Pancreas (tissue), 10 donors: ENCODE results near the gene GCC1. TPM values are rescaled to one million over a fixed set of nuclear protein-coding genes. Genes with fewer than 3 reads are reported as not detected.

Experiments used
- ATAC-seq, 4 donors: fragments of 200-7000 bp; cut with Tn5 transposase; one replicate each; pipeline versions ENCODE4 v1.8.0 to v1.9.1; 2020; ENCODE audit warnings: mild to moderate bottlenecking in 4 of 4, moderate library complexity in 4 of 4
- DNase-seq, 6 donors: peaks; one replicate each; pipeline ENCODE4 v3.0.0-alpha.2; 2020
- FAIRE-seq: peaks from 2 replicates; lab custom pipeline; 2012; peaks lifted over from hg19 to GRCh38; lab: Jason Lieb, UNC
- H3K27ac ChIP-seq, 4 donors: fragments of 200-600 bp; sonication (generic); 1 replicate in 3 of 4; 2 replicates in 1 of 4; pipeline versions ENCODE4 v1.5.0 to v1.8.0; 2020
- H3K27me3 ChIP-seq, 4 donors: fragments of 200-600 bp; one replicate each; pipeline ENCODE4 v1.8.0; 2021
- H3K36me3 ChIP-seq, 3 donors: fragments of 200-600 bp; sonication (generic) in 1 of 3; one replicate each; pipeline versions ENCODE4 v1.5.0 to v1.8.0; 2020 to 2021
- H3K4me1 ChIP-seq, 3 donors: fragments of 200-600 bp; one replicate each; pipeline ENCODE4 v1.8.0; 2021
- H3K4me3 ChIP-seq, 4 donors: fragments of 200-600 bp; sonication (generic) in 2 of 4; one replicate each; pipeline versions ENCODE4 v1.5.0 to v1.8.0; 2020 to 2021
- H3K9me3 ChIP-seq, 4 donors: fragments of 200-600 bp; one replicate each; pipeline ENCODE4 v1.8.0; 2021
- WGBS, 2 donors: extraction: QIAGEN DNeasy Blood & Tissue Kit; methylation state at CpG; one replicate each; pipeline ENCODE4 v1.1.7; 2013; 5-methylcytosine and 5-hydroxymethylcytosine counted together
- intact Hi-C, 3 donors: fragments of 100-400 bp; cut with DNase I; formaldehyde crosslinking; loops; one replicate each; pipeline versions ENCODE4 v1.11.1 to v1.14.2; 2022
- polyA plus RNA-seq, 2 donors: library from polyadenylated mRNA; stranded (reverse); fragments of 200-250 nt; gene quantifications; one replicate each; pipeline ENCODE4 v1.2.3, GENCODE V29; 2013
- total RNA-seq, 6 donors: library from RNA; stranded (reverse); fragmentation: NEBNext Ultra II Directional in 4 of 6; extraction: Animal tissue kit (Norgen Biotek cat#: 25700) in 4 of 6; gene quantifications; one replicate each; pipeline versions ENCODE4 v1.2.1 to v1.2.4, GENCODE V29; 2021 to 2023
- TF ChIP-seq, protein P1 (sequence below), 4 donors: fragments of 200-600 bp; sonication (generic) in 3 of 4; IDR thresholded peaks; one replicate each; pipeline versions ENCODE4 v1.5.0 to v1.8.0; 2021; ENCODE audit warnings: antibody characterized with exemption in 4 of 4
- donor health status: healthy with polysubstance abuse.
- donor health status: DM: no; HTN: no; CAD: no; lungs with moderate emphysema.
- donor health status: DM: no; HTN: no; CAD: no.
- donor health status: control.
- donor health status: control.
- donor health status: Bipolar disorder and iron deficiency.
- donor health status: DM: yes; HTN: yes; CAD: no.
- donor health status: DM: no; HTN: no; CAD: no.
- donor health status: DM: no; HTN: no; CAD: no.
- donor health status: DM: yes; HTN: yes; CAD: no.

GCC1 gene
- total and polyA plus RNA-seq, 8 donors, result 4.3 to 12.2 (median 6.7) TPM

DNA sequence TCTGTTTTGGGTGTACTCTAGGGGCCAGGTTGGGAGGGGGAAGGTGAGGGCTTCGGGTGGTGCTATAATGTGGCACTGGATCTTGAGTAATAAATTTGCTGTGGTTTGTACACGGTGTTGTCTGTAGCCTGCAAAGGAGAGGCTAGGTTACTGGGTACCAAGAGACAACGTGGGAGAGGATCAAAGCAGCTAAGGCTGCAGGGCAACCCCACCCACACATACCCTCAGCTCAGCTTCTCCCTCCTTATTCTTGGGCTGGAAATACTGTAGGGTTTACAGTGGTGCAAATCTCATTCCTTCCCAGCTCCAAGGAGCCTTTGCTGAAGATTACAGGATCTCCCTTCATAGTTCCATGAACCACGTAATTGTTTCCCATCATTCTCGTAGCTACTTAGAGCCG is 6.2 kb upstream of the GCC1 start:
- intact Hi-C loops, result no loop called here
- Histone ChIP-seq H3K4me1 (peaks cover 17 to 43% (median 24%) of the 10 kb centered on the region in 3 donors), H3K27me3 (no peaks in the 10 kb centered on the region), H3K36me3 (peaks cover 4 to 20% (median 10%) of the 10 kb centered on the region in 3 donors), H3K27ac (no peak overlapping the region), H3K4me3 (no peak overlapping the region), H3K9me3 (no peaks in the 10 kb centered on the region)
- DNase-seq (no peak), ATAC-seq (no peak), FAIRE-seq (no peak)
- TF ChIP-seq, protein P1, sequence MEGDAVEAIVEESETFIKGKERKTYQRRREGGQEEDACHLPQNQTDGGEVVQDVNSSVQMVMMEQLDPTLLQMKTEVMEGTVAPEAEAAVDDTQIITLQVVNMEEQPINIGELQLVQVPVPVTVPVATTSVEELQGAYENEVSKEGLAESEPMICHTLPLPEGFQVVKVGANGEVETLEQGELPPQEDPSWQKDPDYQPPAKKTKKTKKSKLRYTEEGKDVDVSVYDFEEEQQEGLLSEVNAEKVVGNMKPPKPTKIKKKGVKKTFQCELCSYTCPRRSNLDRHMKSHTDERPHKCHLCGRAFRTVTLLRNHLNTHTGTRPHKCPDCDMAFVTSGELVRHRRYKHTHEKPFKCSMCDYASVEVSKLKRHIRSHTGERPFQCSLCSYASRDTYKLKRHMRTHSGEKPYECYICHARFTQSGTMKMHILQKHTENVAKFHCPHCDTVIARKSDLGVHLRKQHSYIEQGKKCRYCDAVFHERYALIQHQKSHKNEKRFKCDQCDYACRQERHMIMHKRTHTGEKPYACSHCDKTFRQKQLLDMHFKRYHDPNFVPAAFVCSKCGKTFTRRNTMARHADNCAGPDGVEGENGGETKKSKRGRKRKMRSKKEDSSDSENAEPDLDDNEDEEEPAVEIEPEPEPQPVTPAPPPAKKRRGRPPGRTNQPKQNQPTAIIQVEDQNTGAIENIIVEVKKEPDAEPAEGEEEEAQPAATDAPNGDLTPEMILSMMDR (IDR thresholded peaks at IDR 0.05), result no peak
- WGBS, 2 donors, result 83 to 89% methylated on average over 6 of the region's 6 CpGs

GRCh38 chr7:127591189-127591588 is 5.8 kb upstream of the GCC1 start:
- ATAC-seq (no peak), DNase-seq (no peak), FAIRE-seq (no peak)
- intact Hi-C loops, result no loop called here
- TF ChIP-seq, protein P1 (IDR thresholded peaks at IDR 0.05), result no peak
- Histone ChIP-seq H3K4me3 (no peak overlapping the region), H3K27ac (no peak overlapping the region), H3K9me3 (no peaks in the 10 kb centered on the region), H3K4me1 (peaks cover 17 to 43% (median 24%) of the 10 kb centered on the region in 3 donors), H3K36me3 (peaks cover 4 to 20% (median 10%) of the 10 kb centered on the region in 3 donors), H3K27me3 (no peaks in the 10 kb centered on the region)
- WGBS, 2 donors, result 91 to 100% methylated on average over 7 of the region's 7 CpGs

GRCh38 chr7:127589896-127590295 is 4.5 kb upstream of the GCC1 start:
- peaks cover 4 to 20% (median 10%) of the 10 kb centered on the region in 3 donors for H3K36me3 ChIP-seq
- H3K4me3 ChIP-seq, result peak overlapping the region in 3 of 4 donors; percentile 92 to 100 (median 96)
- WGBS, 2 donors, result 61 to 73% methylated on average over 3 of the region's 3 CpGs
- H3K9me3 ChIP-seq, result no peaks in the 10 kb centered on the region
- TF ChIP-seq, protein P1 (IDR thresholded peaks at IDR 0.05), result no peak
- intact Hi-C loops, result loop anchor here in 1 of 3 donors (5.0 kb wide), 1 partner anchor 203 kb away; no protein-coding TSS in a partner anchor
- no peak for ATAC-seq
- H3K27me3 ChIP-seq, result no peaks in the 10 kb centered on the region
- DNase-seq, result peak in 1 of 6 donors; percentile 24
- no peak for FAIRE-seq
- peaks cover 17 to 43% (median 28%) of the 10 kb centered on the region in 3 donors for H3K4me1 ChIP-seq
- peak overlapping the region in 3 of 4 donors; percentile 93 to 98 (median 93) for H3K27ac ChIP-seq

DNA sequence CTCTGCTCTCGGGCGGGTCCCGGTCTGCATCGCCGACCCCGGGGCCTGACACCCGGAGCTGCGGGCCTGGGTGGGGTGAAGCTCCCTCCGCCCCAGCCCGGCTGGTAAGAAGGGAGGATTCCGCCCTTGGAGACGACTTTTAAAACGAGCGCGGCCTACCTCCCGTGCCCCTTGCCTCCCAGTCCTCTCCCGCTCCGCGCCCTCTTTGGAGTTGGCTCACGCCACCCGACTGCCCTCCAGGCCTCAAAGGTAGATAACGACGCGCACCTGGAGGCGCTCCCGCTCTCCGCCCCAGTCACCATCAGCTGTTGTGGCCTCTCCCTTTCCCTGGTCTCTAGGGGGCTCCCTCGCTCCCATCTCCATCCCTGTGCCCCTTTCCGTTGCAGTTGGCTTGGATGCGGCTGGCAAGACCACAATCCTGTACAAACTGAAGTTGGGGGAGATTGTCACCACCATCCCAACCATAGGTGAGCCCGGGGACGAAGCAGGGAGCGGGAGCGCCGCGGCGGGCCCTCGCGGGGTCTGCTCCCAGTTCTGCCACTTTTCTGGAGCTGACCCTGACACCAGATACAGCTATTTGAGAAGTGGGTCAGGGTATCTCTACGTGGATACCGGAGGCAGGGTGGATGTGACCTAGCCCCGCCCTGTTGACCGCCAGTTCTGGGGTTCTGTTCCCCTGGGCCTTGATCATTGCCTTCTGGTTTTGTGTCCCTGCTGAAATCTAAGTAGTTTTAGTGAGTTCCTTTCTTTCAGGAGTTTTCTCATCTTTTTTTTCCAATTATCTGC is 3.5 kb upstream of the GCC1 start:
- H3K4me3 ChIP-seq, result peak overlapping the region; percentile 64 to 100 (median 94)
- 2% methylated on average over 38 to 43 of the region's 43 CpGs for WGBS, 2 donors
- H3K27ac ChIP-seq, result peak overlapping the region; percentile 93 to 98 (median 96)
- ATAC-seq (peak; percentile 55 to 73 (median 68)), DNase-seq (peak; percentile 76 to 93 (median 86)), FAIRE-seq (no peak)
- peaks cover 4 to 20% (median 10%) of the 10 kb centered on the region in 3 donors for H3K36me3 ChIP-seq
- H3K27me3 ChIP-seq, result no peaks in the 10 kb centered on the region
- intact Hi-C loops, result loop anchor here in 1 of 3 donors (5.0 kb wide), 1 partner anchor 202 kb away; no protein-coding TSS in a partner anchor
- TF ChIP-seq, protein P1 (IDR thresholded peaks at IDR 0.05), result no peak
- H3K9me3 ChIP-seq, result no peaks in the 10 kb centered on the region
- H3K4me1 ChIP-seq, result peaks cover 19 to 37% (median 22%) of the 10 kb centered on the region in 3 donors
